SK-N-MC (cell line): ENCODE measurements around the gene FARS2.

Experiments
- EZH2 ChIP-seq: fragments of 200-600 bp; sonication (generic); IDR thresholded peaks from one replicate; pipeline ENCODE4 v1.6.1; 2017; ENCODE audit warnings: antibody characterized with exemption
- FOXP2 ChIP-seq: optimal IDR thresholded peaks from 2 replicates; pipeline ENCODE3; 2011; ENCODE audit warnings: mild to moderate bottlenecking, moderate library complexity; ENCODE audit not compliant: insufficient read depth; ENCODE audit errors: extremely low read length, control extremely low read depth
- POLR2AphosphoS5 ChIP-seq: IDR thresholded peaks from 2 replicates; pipeline ENCODE4 v1.6.1; 2012; ENCODE audit warnings: mild to moderate bottlenecking, low read depth, low read length, borderline replicate concordance

DNA sequence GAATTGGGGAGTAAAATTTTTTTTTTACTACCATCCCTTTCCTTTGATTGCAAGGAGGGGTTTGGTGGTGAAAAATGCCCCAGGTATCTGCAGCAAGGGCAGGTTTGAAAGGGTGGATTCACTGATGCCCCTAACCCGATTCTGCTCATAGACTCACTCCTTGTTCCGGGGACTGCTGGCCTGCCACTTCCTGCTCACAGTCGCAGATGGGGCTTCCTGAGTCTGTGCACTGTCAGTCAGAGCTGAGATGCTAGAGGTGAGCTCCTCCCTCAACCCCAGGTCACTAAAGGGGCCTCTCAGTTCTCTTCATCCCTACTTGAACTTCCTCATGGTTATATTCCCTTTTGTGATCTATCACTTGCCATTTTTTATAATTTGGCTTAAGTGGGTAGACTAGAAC, 357.9 kb downstream of the FARS2 start:
- TF ChIP-seq EZH2 (no peak), FOXP2 (no peak), POLR2AphosphoS5 (no peak)
